HepG2 (cell line): ENCODE data around the gene SPOP. TPM values are rescaled to one million over a fixed set of nuclear protein-coding genes. Genes with fewer than 3 reads are reported as not detected.

Experiments
- ATAC-seq: fragments of 200-7000 bp; cut with Tn5 transposase; 3 replicates; pipeline ENCODE4 v1.9.1; 2020; ENCODE audit warnings: mild to moderate bottlenecking, moderate library complexity
- BruUV-seq: library from RNA; stranded (reverse); fragments of 400-500 nt; replicated peaks from 2 replicates; lab custom pipeline; 2021; lab: Mats Ljungman, UMichigan
- CTCF ChIA-PET: fragments of 300-600 bp; formaldehyde crosslinking; extraction: SDS; loops from one replicate; lab custom pipeline; 2021; ENCODE audit warnings: low total read pairs, inconsistent platforms, low intra/inter-chr PET ratio; lab: Yijun Ruan, JAX
- POLR2A ChIA-PET: fragments of 350-600 bp; sonication (Branson Sonifier 250); formaldehyde crosslinking; loops from one replicate; lab custom pipeline; 2020; ENCODE audit warnings: antibody characterized with exemption, inconsistent platforms; lab: Yijun Ruan, JAX
- DNase-seq: peaks from one replicate; pipeline ENCODE4 v3.0.0-alpha.2; 2015; ENCODE audit warnings: low spot score
- FAIRE-seq: peaks from 3 replicates; lab custom pipeline; 2011; peaks lifted over from hg19 to GRCh38; lab: Jason Lieb, UNC
- H2AFZ ChIP-seq: one replicate; pipeline ENCODE4 v1.6.1; 2011; ENCODE audit warnings: low read length, inconsistent platforms
- H3K27ac ChIP-seq: fragments of 300-600 bp; 3 replicates; pipeline ENCODE4 v1.8.0; 2011; ENCODE audit warnings: mixed run types, mild to moderate bottlenecking, mixed read lengths, low read length, inconsistent platforms; ENCODE audit not compliant: insufficient read depth; ENCODE audit errors: extremely low read length
- H3K27me3 ChIP-seq, 2 experiments: fragments of 200-600 bp in 1 of 2; 2 replicates in 1 of 2; 3 replicates in 1 of 2; pipeline versions ENCODE4 v1.6.0 to v1.8.0; 2011; ENCODE audit warnings: low read length in 2 of 2, mild to moderate bottlenecking in 2 of 2, moderate library complexity in 2 of 2, inconsistent platforms in 1 of 2; ENCODE audit not compliant: insufficient read depth in 2 of 2, control insufficient read depth in 1 of 2
- H3K36me3 ChIP-seq, 2 experiments: fragments of 200-600 bp in 1 of 2; replicated peaks in 1 of 2; 2 replicates in 1 of 2; 3 replicates in 1 of 2; pipeline versions ENCODE4 v1.5.1 to v1.8.0; 2011; ENCODE audit warnings: low read length in 2 of 2, inconsistent platforms in 1 of 2; ENCODE audit not compliant: insufficient read depth in 2 of 2, control insufficient read depth in 1 of 2
- H3K4me1 ChIP-seq: 2 replicates; pipeline ENCODE4 v1.5.1; 2012; ENCODE audit warnings: low read length, inconsistent platforms; ENCODE audit not compliant: insufficient read depth
- H3K4me2 ChIP-seq: 2 replicates; pipeline ENCODE4 v1.6.0; 2011; ENCODE audit warnings: low read depth, low read length, inconsistent platforms
- H3K4me3 ChIP-seq, 3 experiments: fragments of 200-600 bp in 1 of 3; sonication (generic), shearing (Covaris generic) in 1 of 3; replicated peaks in 1 of 3; 2 replicates each; pipeline ENCODE4 v1.5.1; 2011 to 2016; ENCODE audit warnings: low read length in 3 of 3, inconsistent platforms in 2 of 3, low read depth in 2 of 3, mild to moderate bottlenecking in 2 of 3, control low read depth in 1 of 3, mixed read lengths in 1 of 3; ENCODE audit not compliant: insufficient read depth in 1 of 3
- H3K79me2 ChIP-seq: one replicate; pipeline ENCODE4 v1.6.1; 2011; ENCODE audit warnings: low read length, inconsistent platforms; ENCODE audit not compliant: insufficient read depth
- H3K9ac ChIP-seq: 2 replicates; pipeline ENCODE4 v1.6.0; 2011; ENCODE audit warnings: mild to moderate bottlenecking, low read depth, low read length, inconsistent platforms; ENCODE audit not compliant: insufficient read depth
- H3K9me3 ChIP-seq: 2 replicates; pipeline ENCODE4 v1.5.1; 2012; ENCODE audit warnings: mild to moderate bottlenecking, low read length
- H4K20me1 ChIP-seq: 2 replicates; pipeline ENCODE4 v1.6.0; 2011; ENCODE audit warnings: inconsistent platforms, mild to moderate bottlenecking, low read length, moderate library complexity; ENCODE audit not compliant: insufficient read depth
- ATF7-NPFF ChIP-seq: sonication (generic); formaldehyde crosslinking; IDR thresholded peaks from 2 replicates; pipeline ENCODE4 v1.8.1; 2023; ENCODE audit warnings: mild to moderate bottlenecking, low read depth, missing genetic modification reagents, moderate library complexity
- BRD4 ChIP-seq: sonication (generic); formaldehyde crosslinking; IDR thresholded peaks from 2 replicates; pipeline ENCODE4 v1.4.0; 2020; ENCODE audit warnings: missing genetic modification reagents
- GABPB1 ChIP-seq: IDR thresholded peaks from 2 replicates; pipeline ENCODE4 v1.6.1; 2016; ENCODE audit warnings: mild to moderate bottlenecking, missing genetic modification reagents, moderate library complexity, missing compliant biosample characterization
- GRHL1 ChIP-seq: sonication (generic); formaldehyde crosslinking; conservative IDR thresholded peaks from 2 replicates; pipeline ENCODE4 v1.8.0; 2022; ENCODE audit warnings: missing genetic modification reagents
- HOXD1 ChIP-seq: sonication (generic); formaldehyde crosslinking; IDR thresholded peaks from 2 replicates; pipeline ENCODE4 v1.5.0; 2020; ENCODE audit warnings: missing genetic modification reagents
- LCORL ChIP-seq, 2 experiments: fragments of 450-650 bp in 1 of 2; sonication (generic) in 1 of 2; formaldehyde crosslinking in 1 of 2; IDR thresholded peaks; 2 replicates each; pipeline versions ENCODE4 v1.5.0 to v1.6.1; 2017 to 2020; ENCODE audit warnings: antibody characterized with exemption in 1 of 2, missing genetic modification reagents in 1 of 2
- MEF2D ChIP-seq: sonication (generic); formaldehyde crosslinking; IDR thresholded peaks from 2 replicates; pipeline ENCODE4 v1.5.1; 2020; ENCODE audit warnings: mild to moderate bottlenecking, missing genetic modification reagents
- NCOR1 ChIP-seq: fragments of 200-600 bp; sonication (generic); IDR thresholded peaks from 2 replicates; pipeline ENCODE4 v1.7.0; 2017; ENCODE audit warnings: antibody characterized with exemption, low read length, borderline replicate concordance
- SAP130 ChIP-seq: IDR thresholded peaks from 2 replicates; pipeline ENCODE4 v1.6.1; 2016; ENCODE audit warnings: low read depth
- SKI ChIP-seq: fragments of 450-650 bp; IDR thresholded peaks from one replicate; pipeline ENCODE4 v1.6.1; 2018; ENCODE audit warnings: mild to moderate bottlenecking; ENCODE audit not compliant: partially characterized antibody
- SP5 ChIP-seq: IDR thresholded peaks from 2 replicates; pipeline ENCODE4 v1.6.1; 2016; ENCODE audit warnings: low read depth, borderline replicate concordance
- SRSF1 ChIP-seq: fragments of 200-400 bp; formaldehyde crosslinking; optimal IDR thresholded peaks from 2 replicates; pipeline ENCODE3; 2017; ENCODE audit warnings: mild to moderate bottlenecking, low read depth, low read length, moderate library complexity
- THYN1 ChIP-seq: sonication (generic); formaldehyde crosslinking; IDR thresholded peaks from 2 replicates; pipeline ENCODE4 v1.8.1; 2023; ENCODE audit warnings: low read depth, mild to moderate bottlenecking, moderate library complexity, missing genetic modification reagents, borderline replicate concordance
- ZBTB3 ChIP-seq: sonication (generic); formaldehyde crosslinking; IDR thresholded peaks from 2 replicates; pipeline ENCODE4 v1.4.0; 2020; ENCODE audit warnings: low read depth, mild to moderate bottlenecking, moderate library complexity, missing genetic modification reagents, borderline replicate concordance
- ZFP41 ChIP-seq: sonication (generic); formaldehyde crosslinking; IDR thresholded peaks from 2 replicates; pipeline ENCODE4 v1.4.0; 2020; ENCODE audit warnings: mild to moderate bottlenecking, missing genetic modification reagents, borderline replicate concordance
- ZNF274 ChIP-seq: sonication (generic); formaldehyde crosslinking; IDR thresholded peaks from 2 replicates; pipeline ENCODE4 v1.5.1; 2020; ENCODE audit warnings: mild to moderate bottlenecking, missing genetic modification reagents
- ZNF326 ChIP-seq: sonication (generic); formaldehyde crosslinking; IDR thresholded peaks from 2 replicates; pipeline ENCODE4 v1.4.0; 2020; ENCODE audit warnings: missing genetic modification reagents, borderline replicate concordance
- ZNF460 ChIP-seq: sonication (generic); formaldehyde crosslinking; IDR thresholded peaks from 2 replicates; pipeline ENCODE4 v1.5.1; 2020; ENCODE audit warnings: missing genetic modification reagents, mild to moderate bottlenecking, borderline replicate concordance
- ZNF883 ChIP-seq: sonication (generic); formaldehyde crosslinking; IDR thresholded peaks from 2 replicates; pipeline ENCODE4 v1.5.1; 2020; ENCODE audit warnings: mild to moderate bottlenecking, missing genetic modification reagents; ENCODE audit errors: not compliant biosample characterization
- WGBS: methylation state at CpG from one replicate; pipeline ENCODE4 v1.1.6; 2017; ENCODE audit warnings: low lambda C conversion rate; 5-methylcytosine and 5-hydroxymethylcytosine counted together
- in situ Hi-C: cut with HindIII; loops from 2 replicates; pipeline ENCODE4 v1.10.0; 2017; ENCODE audit warnings: low pct_unique_long_range_greater_than_20kb; ENCODE audit not compliant: extremely low pct_ligation_motif_present
- intact Hi-C: fragments of 100-400 bp; cut with micrococcal nuclease; formaldehyde crosslinking; loops from one replicate; pipeline ENCODE4 v1.10.0; 2022; ENCODE audit not compliant: unreplicated experiment
- polyA plus RNA-seq, 8 experiments: library from polyadenylated mRNA; depleted of rRNA in 3 of 8; stranded (reverse) in 7 of 8; unstranded in 1 of 8; fragments of >200 nt; fragmentation: Illumina TruSeq in 4 of 8; extraction: Trizol in 4 of 8; gene quantifications; 2 replicates each; pipeline versions ENCODE4 v1.2.1 to v1.2.3, GENCODE V29; 2011 to 2016; ENCODE audit warnings: low read depth in 4 of 8, missing spikeins in 1 of 8, mixed read lengths in 1 of 8; ENCODE audit not compliant: insufficient read depth in 1 of 8
- total RNA-seq, 5 experiments: library from RNA; depleted of rRNA; stranded (reverse); fragments of >200 nt; fragmentation: Illumina TruSeq; extraction: Trizol; gene quantifications; 2 replicates each; pipeline ENCODE4 v1.2.3, GENCODE V29; 2016; ENCODE audit warnings: low read depth in 1 of 5

The SPOP gene
- total and polyA plus RNA-seq, 2 of the 13 experiments (the other 11 are each of a cell fraction or from before 2014, with no cell fraction given): 52.8 to 60.8 TPM

GRCh38 chr17:49621420-49621819, 56.5 kb downstream of the SPOP start (continued):
- TF ChIP-seq ZBTB3 (CRISPR knock-in tag) (no peak), THYN1 (CRISPR knock-in tag) (no peak), SRSF1 (no peak), GRHL1 (CRISPR knock-in tag) (no peak), ZFP41 (CRISPR knock-in tag) (no peak), ZNF274 (CRISPR knock-in tag) (no peak), ZNF460 (CRISPR knock-in tag) (no peak), GABPB1 (CRISPR knock-in tag) (no peak), BRD4 (CRISPR knock-in tag) (no peak)

- ChIA-PET CTCF (no interaction called here), POLR2A (no interaction called here)
- Histone ChIP-seq H3K4me3 (no peak overlapping the region), H3K4me2 (no peak overlapping the region), H3K9me3 (no peaks in the 10 kb centered on the region), H3K36me3 (peaks cover 31 to 74% of the 10 kb centered on the region in 2 experiments), H3K27me3 (no peaks in the 10 kb centered on the region), H3K27ac (no peak overlapping the region), H3K9ac (no peak overlapping the region), H3K4me1 (0 out of 2 replicates have a peak, but pooled peaks cover 7% of the 10 kb centered on the region), H2AFZ (no peak overlapping the region), H4K20me1 (no peaks in the 10 kb centered on the region), H3K79me2 (no peaks in the 10 kb centered on the region)
- in situ Hi-C loops (no loop called here), intact Hi-C loops (no loop called here)
- ATAC-seq: no peak
- no peak for TF ChIP-seq LCORL (IDR thresholded peaks at IDR 0.05)
- TF ChIP-seq LCORL (CRISPR knock-in tag; IDR thresholded peaks at IDR 0.05): no peak
- no peak for TF ChIP-seq MEF2D (CRISPR knock-in tag)
- TF ChIP-seq ZNF460 (CRISPR knock-in tag): no peak
- no peak for TF ChIP-seq ZNF883 (CRISPR knock-in tag)
- no peak for TF ChIP-seq HOXD1 (CRISPR knock-in tag)
- no peak for TF ChIP-seq SAP130
- no peak for TF ChIP-seq ATF7-NPFF (CRISPR knock-in tag)
- no peak for TF ChIP-seq ZNF326 (CRISPR knock-in tag)
- no peak for TF ChIP-seq NCOR1
- no peak for TF ChIP-seq SP5 (CRISPR knock-in tag)
- TF ChIP-seq SKI: no peak
- no TSS peak for BruUV-seq
- no peak for FAIRE-seq
- no peak for DNase-seq
- WGBS: 97% methylated on average over 3 of the region's 3 CpGs
Measured at GRCh38 chr17:49618028-49618611, 59.8 kb downstream of the SPOP start.
